A673 (cell line): ENCODE results near the gene TMED6. TPM values are rescaled to one million over a fixed set of nuclear protein-coding genes. Genes with fewer than 3 reads are reported as not detected.

Experiments
- BruUV-seq: library from RNA; stranded (reverse); fragments of 400-500 nt; replicated peaks from 2 replicates; lab custom pipeline; 2021; lab: Mats Ljungman, UMichigan
- CTCF ChIA-PET: fragments of 300-600 bp; sonication (Branson Sonifier 250); formaldehyde crosslinking; loops from one replicate; lab custom pipeline; 2022; ENCODE audit warnings: antibody characterized with exemption; lab: Charles Lee
- POLR2A ChIA-PET: fragments of 300-600 bp; sonication (Branson Sonifier 250); formaldehyde crosslinking; loops from one replicate; lab custom pipeline; 2022; ENCODE audit warnings: antibody characterized with exemption; ENCODE audit not compliant: low non-redundant PET; lab: Charles Lee
- DNase-seq: peaks from one replicate; pipeline ENCODE4 v3.0.0-alpha.2; 2015; ENCODE audit warnings: low spot score
- H3K27ac ChIP-seq: fragments of 200-600 bp; sonication (generic); 2 replicates; pipeline ENCODE4 v1.5.1; 2016; ENCODE audit warnings: mixed run types, low read depth, mild to moderate bottlenecking, mixed read lengths, antibody characterized with exemption, low read length; ENCODE audit not compliant: poor library complexity, severe bottlenecking
- H3K27me3 ChIP-seq: fragments of 200-600 bp; sonication (generic); replicated peaks from 2 replicates; pipeline ENCODE4 v1.6.1; 2017; ENCODE audit warnings: mixed run types, low read depth, mild to moderate bottlenecking, mixed read lengths, antibody characterized with exemption, low read length; ENCODE audit not compliant: insufficient read depth, poor library complexity
- H3K36me3 ChIP-seq: fragments of 200-600 bp; sonication (generic); 2 replicates; pipeline ENCODE4 v1.6.1; 2016; ENCODE audit warnings: mixed run types, mild to moderate bottlenecking, mixed read lengths, antibody characterized with exemption, low read length; ENCODE audit not compliant: insufficient read depth, poor library complexity, severe bottlenecking
- H3K4me1 ChIP-seq: fragments of 200-600 bp; sonication (generic); 2 replicates; pipeline ENCODE4 v1.6.1; 2017; ENCODE audit warnings: mixed run types, mild to moderate bottlenecking, mixed read lengths, antibody characterized with exemption, low read length; ENCODE audit not compliant: insufficient read depth, poor library complexity, severe bottlenecking
- H3K4me3 ChIP-seq: fragments of 200-600 bp; sonication (generic); 2 replicates; pipeline ENCODE4 v1.5.1; 2016; ENCODE audit warnings: low read depth, mixed run types, mild to moderate bottlenecking, mixed read lengths, low read length; ENCODE audit not compliant: poor library complexity, severe bottlenecking
- H3K9me3 ChIP-seq: fragments of 200-600 bp; sonication (generic); 2 replicates; pipeline ENCODE4 v1.6.1; 2016; ENCODE audit warnings: mixed run types, low read depth, mild to moderate bottlenecking, mixed read lengths, antibody characterized with exemption, low read length; ENCODE audit not compliant: poor library complexity, severe bottlenecking
- EZH2 ChIP-seq: fragments of 200-600 bp; sonication (generic); IDR thresholded peaks from 2 replicates; pipeline ENCODE4 v1.6.1; 2017; ENCODE audit warnings: borderline replicate concordance, low read depth, mild to moderate bottlenecking, mixed read lengths, antibody characterized with exemption, low read length; ENCODE audit not compliant: poor library complexity, severe bottlenecking
- intact Hi-C: fragments of 100-400 bp; cut with micrococcal nuclease; formaldehyde crosslinking; loops from one replicate; pipeline ENCODE4 v1.10.0; 2022; ENCODE audit not compliant: unreplicated experiment
- total RNA-seq: library from RNA; stranded (reverse); gene quantifications from 2 replicates; pipeline ENCODE4 v1.2.3, GENCODE V29; 2021
- TF ChIP-seq, protein P1 (sequence below): fragments of 300-800, 200-600 bp; sonication (generic); conservative IDR thresholded peaks from 2 replicates; pipeline ENCODE4 v1.5.1; 2017; ENCODE audit warnings: low read depth, mild to moderate bottlenecking, antibody characterized with exemption, low read length, moderate library complexity, mixed read lengths

The TMED6 gene
- total RNA-seq, 1 experiment from 2014 or later: 1.8 TPM

GRCh38 chr16:69324585-69325253 is 26.9 kb downstream of the TMED6 start:
- TSS peak; percentile 78 for BruUV-seq

DNA sequence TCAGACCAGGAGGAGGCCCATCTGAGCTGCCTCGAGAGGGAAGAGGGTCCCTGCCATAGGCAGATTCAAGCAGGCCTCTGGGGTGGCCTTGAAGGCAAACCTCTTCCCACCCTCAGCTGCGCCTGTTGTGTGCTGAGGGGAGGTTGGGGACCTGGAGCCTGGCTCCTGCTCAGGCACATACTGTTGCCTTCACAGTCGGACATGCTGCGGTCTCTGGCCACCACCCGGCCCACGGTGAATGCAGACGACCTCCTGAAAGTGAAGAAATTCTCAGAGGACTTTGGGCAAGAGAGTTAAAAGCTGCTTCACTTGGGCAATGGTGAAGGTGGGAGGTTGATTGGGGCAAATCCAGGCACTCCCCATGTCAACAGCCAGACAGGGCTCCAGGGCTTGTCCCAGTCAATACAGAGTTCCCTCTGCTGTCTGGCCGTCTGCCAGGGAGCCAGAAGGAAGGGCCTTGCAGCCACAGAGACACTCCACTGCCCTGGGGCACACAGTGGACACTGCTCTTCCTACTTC is 27.5 kb downstream of the TMED6 start:
- DNase-seq: no peak
- Histone ChIP-seq H3K27me3 (no peaks in the 10 kb centered on the region), H3K27ac (no peak overlapping the region), H3K9me3 (no peaks in the 10 kb centered on the region), H3K4me1 (peaks cover 17% of the 10 kb centered on the region), H3K4me3 (no peak overlapping the region), H3K36me3 (peaks cover 80% of the 10 kb centered on the region)
- POLR2A ChIA-PET: no interaction called here
- intact Hi-C loops: no loop called here
- CTCF ChIA-PET: no interaction called here
- TF ChIP-seq, protein P1, sequence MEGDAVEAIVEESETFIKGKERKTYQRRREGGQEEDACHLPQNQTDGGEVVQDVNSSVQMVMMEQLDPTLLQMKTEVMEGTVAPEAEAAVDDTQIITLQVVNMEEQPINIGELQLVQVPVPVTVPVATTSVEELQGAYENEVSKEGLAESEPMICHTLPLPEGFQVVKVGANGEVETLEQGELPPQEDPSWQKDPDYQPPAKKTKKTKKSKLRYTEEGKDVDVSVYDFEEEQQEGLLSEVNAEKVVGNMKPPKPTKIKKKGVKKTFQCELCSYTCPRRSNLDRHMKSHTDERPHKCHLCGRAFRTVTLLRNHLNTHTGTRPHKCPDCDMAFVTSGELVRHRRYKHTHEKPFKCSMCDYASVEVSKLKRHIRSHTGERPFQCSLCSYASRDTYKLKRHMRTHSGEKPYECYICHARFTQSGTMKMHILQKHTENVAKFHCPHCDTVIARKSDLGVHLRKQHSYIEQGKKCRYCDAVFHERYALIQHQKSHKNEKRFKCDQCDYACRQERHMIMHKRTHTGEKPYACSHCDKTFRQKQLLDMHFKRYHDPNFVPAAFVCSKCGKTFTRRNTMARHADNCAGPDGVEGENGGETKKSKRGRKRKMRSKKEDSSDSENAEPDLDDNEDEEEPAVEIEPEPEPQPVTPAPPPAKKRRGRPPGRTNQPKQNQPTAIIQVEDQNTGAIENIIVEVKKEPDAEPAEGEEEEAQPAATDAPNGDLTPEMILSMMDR: no peak
- no peak for TF ChIP-seq EZH2
- BruUV-seq: no TSS peak

More at GRCh38 chr16:69324585-69325253, 26.9 kb downstream of the TMED6 start:
- H3K4me1 ChIP-seq: peaks cover 18% of the 10 kb centered on the region
- H3K36me3 ChIP-seq: peaks cover 74% of the 10 kb centered on the region
- H3K4me3 ChIP-seq: no peak overlapping the region
- ChIA-PET POLR2A (no interaction called here), CTCF (no interaction called here)
- no peaks in the 10 kb centered on the region for H3K9me3 ChIP-seq
- no peak for DNase-seq
- intact Hi-C loops: no loop called here
- TF ChIP-seq, protein P1: no peak
- no peak for TF ChIP-seq EZH2
- no peaks in the 10 kb centered on the region for H3K27me3 ChIP-seq
- peak overlapping the region; percentile 40 for H3K27ac ChIP-seq

- no TSS peak for BruUV-seq
- ChIA-PET CTCF (interaction anchor here (0.5 kb wide), 1 partner anchor 11 kb away, joined by 6 read pairs; no protein-coding TSS in a partner anchor), POLR2A (no interaction called here)
- peaks cover 11% of the 10 kb centered on the region for H3K4me1 ChIP-seq
- H3K27me3 ChIP-seq: no peaks in the 10 kb centered on the region
- no peaks in the 10 kb centered on the region for H3K9me3 ChIP-seq
- TF ChIP-seq EZH2: no peak
- TF ChIP-seq, protein P1: no peak
- intact Hi-C loops: no loop called here
- no peak overlapping the region for H3K27ac ChIP-seq
- no peak for DNase-seq
- no peak overlapping the region for H3K4me3 ChIP-seq
- H3K36me3 ChIP-seq: peaks cover 84% of the 10 kb centered on the region
Measured at GRCh38 chr16:69323415-69323814, 28.2 kb downstream of the TMED6 start.
